Upper lobe of left lung (tissue), 4 donors: ENCODE results near the gene ATP12A.

ENCODE experiments used
- CTCF ChIP-seq, 6 experiments: fragments of 450-650 bp in 4 of 6; fragments of 200-600 bp in 2 of 6; sonication (generic) in 2 of 6; IDR thresholded peaks; one replicate each; pipeline ENCODE4 v1.5.1; 2016 to 2019; ENCODE audit warnings: antibody characterized with exemption in 6 of 6
- POLR2A ChIP-seq, 4 donors: fragments of 450-650 bp; IDR thresholded peaks; one replicate each; pipeline ENCODE4 v1.5.1; 2016 to 2017; ENCODE audit warnings: antibody characterized with exemption in 4 of 4, mild to moderate bottlenecking in 2 of 4

- TF ChIP-seq POLR2A (IDR thresholded peaks at IDR 0.05) (no peak), CTCF (IDR thresholded peaks at IDR 0.05) (no peak)
Measured at GRCh38 chr13:24740014-24740890, 60.0 kb downstream of the ATP12A start.
